Prostate gland (tissue), 2 donors: Measurements from ENCODE around the gene ZNF487.

Experiments
- CTCF ChIP-seq, 4 experiments: fragments of 200-600 bp in 2 of 4; fragments of 450-650 bp in 2 of 4; sonication (generic) in 2 of 4; IDR thresholded peaks; 1 replicate in 3 of 4; 2 replicates in 1 of 4; pipeline ENCODE4 v1.5.1; 2016 to 2019; ENCODE audit warnings: antibody characterized with exemption in 4 of 4, mild to moderate bottlenecking in 2 of 4, moderate library complexity in 2 of 4
- POLR2A ChIP-seq: fragments of 450-650 bp; IDR thresholded peaks from one replicate; pipeline ENCODE4 v1.6.1; 2016; ENCODE audit warnings: antibody characterized with exemption, mild to moderate bottlenecking
- POLR2AphosphoS5 ChIP-seq: sonication (generic); formaldehyde crosslinking; IDR thresholded peaks from one replicate; pipeline ENCODE4 v1.6.1; 2017; ENCODE audit warnings: antibody characterized with exemption

- TF ChIP-seq POLR2AphosphoS5 (no peak), POLR2A (no peak), CTCF (IDR thresholded peaks at IDR 0.05) (no peak)
Measured at GRCh38 chr10:43471146-43471545, 34.2 kb downstream of the ZNF487 start.
